ENCODE data around the gene C1RL.

The C1RL gene

DNA sequence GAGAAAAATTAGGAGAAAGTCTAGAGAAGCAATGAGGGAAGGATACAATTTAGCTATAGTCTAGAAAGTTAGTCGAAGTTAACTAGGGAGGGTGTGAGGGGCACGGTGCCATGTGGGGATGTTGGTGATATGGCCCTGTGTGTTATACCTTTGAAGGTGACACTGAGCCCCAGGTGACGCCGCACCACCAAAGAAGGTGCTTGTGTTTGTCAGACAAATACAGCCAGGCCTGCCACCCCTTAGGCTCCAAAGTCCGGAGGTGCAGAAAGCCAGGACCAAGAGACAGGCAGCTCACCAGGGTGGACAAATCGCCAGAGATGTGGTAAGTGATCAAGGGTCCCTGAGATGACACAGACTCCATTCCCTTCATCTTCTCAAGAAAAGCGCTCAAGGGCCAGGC lies 47.4 kb downstream of the C1RL start:
- no peak for TF ChIP-seq GABPA (IDR thresholded peaks at IDR 0.05; ENCODE audit: low read depth)
- TF ChIP-seq, protein P1, sequence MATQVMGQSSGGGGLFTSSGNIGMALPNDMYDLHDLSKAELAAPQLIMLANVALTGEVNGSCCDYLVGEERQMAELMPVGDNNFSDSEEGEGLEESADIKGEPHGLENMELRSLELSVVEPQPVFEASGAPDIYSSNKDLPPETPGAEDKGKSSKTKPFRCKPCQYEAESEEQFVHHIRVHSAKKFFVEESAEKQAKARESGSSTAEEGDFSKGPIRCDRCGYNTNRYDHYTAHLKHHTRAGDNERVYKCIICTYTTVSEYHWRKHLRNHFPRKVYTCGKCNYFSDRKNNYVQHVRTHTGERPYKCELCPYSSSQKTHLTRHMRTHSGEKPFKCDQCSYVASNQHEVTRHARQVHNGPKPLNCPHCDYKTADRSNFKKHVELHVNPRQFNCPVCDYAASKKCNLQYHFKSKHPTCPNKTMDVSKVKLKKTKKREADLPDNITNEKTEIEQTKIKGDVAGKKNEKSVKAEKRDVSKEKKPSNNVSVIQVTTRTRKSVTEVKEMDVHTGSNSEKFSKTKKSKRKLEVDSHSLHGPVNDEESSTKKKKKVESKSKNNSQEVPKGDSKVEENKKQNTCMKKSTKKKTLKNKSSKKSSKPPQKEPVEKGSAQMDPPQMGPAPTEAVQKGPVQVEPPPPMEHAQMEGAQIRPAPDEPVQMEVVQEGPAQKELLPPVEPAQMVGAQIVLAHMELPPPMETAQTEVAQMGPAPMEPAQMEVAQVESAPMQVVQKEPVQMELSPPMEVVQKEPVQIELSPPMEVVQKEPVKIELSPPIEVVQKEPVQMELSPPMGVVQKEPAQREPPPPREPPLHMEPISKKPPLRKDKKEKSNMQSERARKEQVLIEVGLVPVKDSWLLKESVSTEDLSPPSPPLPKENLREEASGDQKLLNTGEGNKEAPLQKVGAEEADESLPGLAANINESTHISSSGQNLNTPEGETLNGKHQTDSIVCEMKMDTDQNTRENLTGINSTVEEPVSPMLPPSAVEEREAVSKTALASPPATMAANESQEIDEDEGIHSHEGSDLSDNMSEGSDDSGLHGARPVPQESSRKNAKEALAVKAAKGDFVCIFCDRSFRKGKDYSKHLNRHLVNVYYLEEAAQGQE (IDR thresholded peaks at IDR 0.05; ENCODE audit: insufficient replicate concordance, low read depth) = no peak
- TF ChIP-seq, protein P2, sequence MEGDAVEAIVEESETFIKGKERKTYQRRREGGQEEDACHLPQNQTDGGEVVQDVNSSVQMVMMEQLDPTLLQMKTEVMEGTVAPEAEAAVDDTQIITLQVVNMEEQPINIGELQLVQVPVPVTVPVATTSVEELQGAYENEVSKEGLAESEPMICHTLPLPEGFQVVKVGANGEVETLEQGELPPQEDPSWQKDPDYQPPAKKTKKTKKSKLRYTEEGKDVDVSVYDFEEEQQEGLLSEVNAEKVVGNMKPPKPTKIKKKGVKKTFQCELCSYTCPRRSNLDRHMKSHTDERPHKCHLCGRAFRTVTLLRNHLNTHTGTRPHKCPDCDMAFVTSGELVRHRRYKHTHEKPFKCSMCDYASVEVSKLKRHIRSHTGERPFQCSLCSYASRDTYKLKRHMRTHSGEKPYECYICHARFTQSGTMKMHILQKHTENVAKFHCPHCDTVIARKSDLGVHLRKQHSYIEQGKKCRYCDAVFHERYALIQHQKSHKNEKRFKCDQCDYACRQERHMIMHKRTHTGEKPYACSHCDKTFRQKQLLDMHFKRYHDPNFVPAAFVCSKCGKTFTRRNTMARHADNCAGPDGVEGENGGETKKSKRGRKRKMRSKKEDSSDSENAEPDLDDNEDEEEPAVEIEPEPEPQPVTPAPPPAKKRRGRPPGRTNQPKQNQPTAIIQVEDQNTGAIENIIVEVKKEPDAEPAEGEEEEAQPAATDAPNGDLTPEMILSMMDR (IDR thresholded peaks at IDR 0.05; ENCODE audit: insufficient read depth, low read length) = no peak
- no peak for TF ChIP-seq POLR2AphosphoS5 (IDR thresholded peaks at IDR 0.05; ENCODE audit: low read depth)
- no peak for TF ChIP-seq SPI1 (IDR thresholded peaks at IDR 0.05; ENCODE audit: borderline replicate concordance, low read depth)
- Histone ChIP-seq H3K27me3 (ENCODE audit: insufficient read depth, poor library complexity, severe bottlenecking) (no peaks in the 10 kb centered on the region), H3K4me3 (replicated peaks; ENCODE audit: insufficient read depth, low read length) (no peak overlapping the region), H3K27ac (replicated peaks) (no peak overlapping the region)
- DNase-seq (ENCODE audit: low read depth in 1 of 2, low spot score in 1 of 2) = no peak

DNA sequence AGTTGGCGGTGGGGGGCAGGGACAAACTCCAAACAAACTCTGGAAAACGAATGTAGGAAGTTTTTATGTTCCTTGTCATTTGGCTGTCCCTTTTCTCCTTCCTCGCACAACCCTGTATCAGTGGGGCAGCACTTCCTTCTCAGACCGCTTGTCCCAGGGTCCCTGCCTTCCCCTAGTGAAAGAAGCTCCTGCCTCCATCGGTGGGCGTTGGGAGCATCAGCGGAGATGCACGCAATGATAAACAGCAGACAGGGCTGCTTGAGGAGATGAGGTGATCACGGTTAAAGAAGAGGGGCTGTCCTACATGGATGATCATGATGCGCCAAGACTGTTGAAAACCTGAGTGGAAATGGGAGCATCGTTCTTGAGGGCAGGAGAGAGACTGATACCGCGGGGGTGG lies 47.9 kb downstream of the C1RL start:
- Histone ChIP-seq H3K27me3 (ENCODE audit: insufficient read depth, poor library complexity, severe bottlenecking) (peaks cover under 1% of the 10 kb centered on the region), H3K4me3 (replicated peaks; ENCODE audit: insufficient read depth, low read length) (no peak overlapping the region), H3K27ac (replicated peaks) (no peak overlapping the region)
- DNase-seq (ENCODE audit: low read depth in 1 of 2, low spot score in 1 of 2) = no peak
- TF ChIP-seq GABPA (IDR thresholded peaks at IDR 0.05; ENCODE audit: low read depth) (no peak), SPI1 (IDR thresholded peaks at IDR 0.05; ENCODE audit: borderline replicate concordance, low read depth) (no peak), POLR2AphosphoS5 (IDR thresholded peaks at IDR 0.05; ENCODE audit: low read depth) (no peak)
- TF ChIP-seq, protein P1 (IDR thresholded peaks at IDR 0.05; ENCODE audit: insufficient replicate concordance, low read depth) = no peak
- TF ChIP-seq, protein P2 (IDR thresholded peaks at IDR 0.05; ENCODE audit: insufficient read depth, low read length) = no peak

DNA sequence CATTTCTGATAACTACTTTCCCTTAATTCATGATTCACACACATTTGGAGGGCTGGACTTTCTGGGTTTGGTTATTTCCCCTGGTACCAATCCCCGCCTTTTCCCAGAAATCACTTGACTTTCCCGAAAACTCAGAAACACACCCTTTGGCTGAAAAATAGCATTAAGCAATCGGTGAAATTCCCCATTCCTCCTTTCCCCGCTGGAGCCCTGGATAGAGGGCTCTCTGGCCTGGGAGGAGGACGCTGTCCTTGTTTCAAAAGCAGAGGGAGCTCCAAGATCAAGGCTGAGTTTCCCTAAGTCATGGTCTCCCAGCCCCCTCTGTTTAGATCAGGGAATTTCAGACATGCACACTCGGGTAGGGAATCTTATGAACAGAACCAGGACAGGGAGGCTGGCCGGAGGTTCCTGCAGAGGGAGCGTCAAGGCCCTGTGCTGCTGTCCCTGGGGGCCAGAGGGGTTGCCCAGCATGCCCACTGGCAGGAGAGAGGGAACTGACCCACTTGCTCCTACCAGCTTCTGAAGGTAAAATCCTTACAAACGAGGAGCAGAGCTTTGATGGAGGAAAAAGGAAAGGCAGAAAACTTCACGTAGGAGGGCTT lies 48.6 kb downstream of the C1RL start, which contains the start of gene C1S:
TSS of gene C1S (plus strand) at position 366 of the 602 bp plus-strand sequence. CDS start 1,195 bp downstream, outside the sequence.
- H3K27ac ChIP-seq (replicated peaks) = no peak within 1 kb of the TSS
- TF ChIP-seq POLR2AphosphoS5 (IDR thresholded peaks at IDR 0.05; ENCODE audit: low read depth) (no peak), GABPA (IDR thresholded peaks at IDR 0.05; ENCODE audit: low read depth) (no peak), SPI1 (IDR thresholded peaks at IDR 0.05; ENCODE audit: borderline replicate concordance, low read depth) (no peak)
- TF ChIP-seq, protein P2 (IDR thresholded peaks at IDR 0.05; ENCODE audit: insufficient read depth, low read length) = no peak
- TF ChIP-seq, protein P1 (IDR thresholded peaks at IDR 0.05; ENCODE audit: insufficient replicate concordance, low read depth) = no peak
- H3K27me3 ChIP-seq (ENCODE audit: insufficient read depth, poor library complexity, severe bottlenecking) = peaks cover 2% of the 10 kb centered on the region
- no peak for DNase-seq (ENCODE audit: low read depth in 1 of 2, low spot score in 1 of 2)
- no peak within 1 kb of the TSS for H3K4me3 ChIP-seq (replicated peaks; ENCODE audit: insufficient read depth, low read length)

All from HL-60 (cell line).